ENCODE data around the gene RICTOR. TPM values are rescaled to one million over a fixed set of nuclear protein-coding genes. Genes with fewer than 3 reads are reported as not detected.
A peak's percentile ranks its signal among the peaks of the same experiment; 100 is the strongest.

The RICTOR gene
- total and polyA plus RNA-seq, 3 donors from 2014 or later: 14.4 to 61.8 (median 57.7) TPM

DNA sequence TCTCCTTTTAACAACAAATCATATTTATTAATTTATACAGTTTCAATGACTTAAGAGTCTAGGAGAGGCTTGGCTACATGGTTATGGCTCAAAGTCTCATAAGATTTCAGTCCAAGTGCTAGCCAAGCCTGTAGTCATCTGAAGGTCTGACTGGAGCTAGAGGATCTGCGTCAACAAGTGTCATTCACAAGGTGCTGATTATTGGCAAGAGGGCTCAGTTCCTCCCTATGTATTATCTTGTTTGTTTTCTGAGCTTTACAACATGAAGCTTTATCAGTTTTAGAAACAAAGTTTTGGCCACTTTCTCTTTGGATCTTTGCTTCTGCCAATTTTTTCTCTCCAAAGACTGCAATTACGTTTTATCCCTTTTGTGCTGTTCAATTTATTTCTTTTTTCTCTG is 94.7 kb downstream of the RICTOR start:
- 52 to 78% methylated on average over 2 of the region's 2 CpGs for WGBS, 2 donors
- intact Hi-C loops (cut with DNase I; ENCODE audit: low total_unique reads): no loop called here

DNA sequence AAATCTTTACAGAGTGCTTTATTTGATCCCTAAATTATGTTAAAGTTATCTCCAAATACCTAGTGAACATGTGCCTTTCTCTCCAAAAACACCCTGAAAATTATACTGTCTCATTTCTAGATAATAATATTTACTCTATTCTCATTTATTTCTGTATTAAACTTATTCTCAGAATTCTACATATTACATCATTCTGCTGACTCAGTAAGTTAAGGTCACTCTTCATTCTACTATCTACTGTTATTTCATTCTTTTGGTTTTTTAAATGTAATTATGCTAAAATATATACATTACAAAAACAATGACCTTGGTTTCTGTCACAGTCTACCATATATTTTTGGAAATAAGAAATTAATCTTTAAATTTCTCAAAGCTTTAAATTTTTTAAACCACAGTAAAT is 96.2 kb downstream of the RICTOR start:
- no peak overlapping the region for H3K4me3 ChIP-seq
- H3K27me3 ChIP-seq: no peaks in the 10 kb centered on the region
- H3K9me3 ChIP-seq: no peaks in the 10 kb centered on the region
- H3K4me1 ChIP-seq: no peaks in the 10 kb centered on the region
- TF ChIP-seq POLR2A (IDR thresholded peaks at IDR 0.05): no peak
- TF ChIP-seq, protein P1, sequence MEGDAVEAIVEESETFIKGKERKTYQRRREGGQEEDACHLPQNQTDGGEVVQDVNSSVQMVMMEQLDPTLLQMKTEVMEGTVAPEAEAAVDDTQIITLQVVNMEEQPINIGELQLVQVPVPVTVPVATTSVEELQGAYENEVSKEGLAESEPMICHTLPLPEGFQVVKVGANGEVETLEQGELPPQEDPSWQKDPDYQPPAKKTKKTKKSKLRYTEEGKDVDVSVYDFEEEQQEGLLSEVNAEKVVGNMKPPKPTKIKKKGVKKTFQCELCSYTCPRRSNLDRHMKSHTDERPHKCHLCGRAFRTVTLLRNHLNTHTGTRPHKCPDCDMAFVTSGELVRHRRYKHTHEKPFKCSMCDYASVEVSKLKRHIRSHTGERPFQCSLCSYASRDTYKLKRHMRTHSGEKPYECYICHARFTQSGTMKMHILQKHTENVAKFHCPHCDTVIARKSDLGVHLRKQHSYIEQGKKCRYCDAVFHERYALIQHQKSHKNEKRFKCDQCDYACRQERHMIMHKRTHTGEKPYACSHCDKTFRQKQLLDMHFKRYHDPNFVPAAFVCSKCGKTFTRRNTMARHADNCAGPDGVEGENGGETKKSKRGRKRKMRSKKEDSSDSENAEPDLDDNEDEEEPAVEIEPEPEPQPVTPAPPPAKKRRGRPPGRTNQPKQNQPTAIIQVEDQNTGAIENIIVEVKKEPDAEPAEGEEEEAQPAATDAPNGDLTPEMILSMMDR (IDR thresholded peaks at IDR 0.05): no peak
- H3K36me3 ChIP-seq (ENCODE audit: low read depth, missing control alignments): no peaks in the 10 kb centered on the region
- no peak for DNase-seq
- H3K27ac ChIP-seq: no peak overlapping the region
- intact Hi-C loops (cut with DNase I; ENCODE audit: low total_unique reads): no loop called here

More for the DNA sequence above, 94.7 kb downstream of the RICTOR start:
- peak; percentile 70 for DNase-seq
- Histone ChIP-seq H3K27me3 (no peaks in the 10 kb centered on the region), H3K9me3 (no peaks in the 10 kb centered on the region), H3K36me3 (ENCODE audit: low read depth, missing control alignments) (no peaks in the 10 kb centered on the region), H3K4me3 (no peak overlapping the region), H3K27ac (peak overlapping the region in 1 of 2 donors; percentile 53), H3K4me1 (no peaks in the 10 kb centered on the region)
- TF ChIP-seq, protein P1 (IDR thresholded peaks at IDR 0.05): no peak
- no peak for TF ChIP-seq POLR2A (IDR thresholded peaks at IDR 0.05)

DNA sequence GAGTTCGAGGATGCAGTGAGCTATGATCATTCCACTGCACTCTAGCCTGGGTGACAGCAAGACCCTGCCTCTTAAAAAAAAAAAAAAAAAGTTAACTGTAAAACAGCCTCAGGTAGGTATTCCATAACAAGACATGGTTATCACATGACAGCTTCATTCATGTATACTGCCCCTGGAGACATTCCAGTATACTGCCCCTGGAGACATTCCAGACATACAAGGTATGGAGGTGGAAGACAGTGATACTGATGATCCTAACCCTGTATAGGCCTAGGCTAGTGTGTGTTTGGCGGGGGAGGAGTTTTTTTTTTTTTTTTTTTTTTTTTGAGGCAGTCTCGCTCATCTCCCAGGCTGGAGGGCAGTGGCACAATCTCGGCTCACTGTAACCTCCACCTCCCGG is 105.5 kb downstream of the RICTOR start:
- H3K4me1 ChIP-seq: no peaks in the 10 kb centered on the region
- no peaks in the 10 kb centered on the region for H3K27me3 ChIP-seq
- intact Hi-C loops (cut with DNase I; ENCODE audit: low total_unique reads): no loop called here
- H3K4me3 ChIP-seq: no peak overlapping the region
- 92 to 93% methylated on average over 5 of the region's 5 CpGs for WGBS, 2 donors
- no peaks in the 10 kb centered on the region for H3K36me3 ChIP-seq (ENCODE audit: low read depth, missing control alignments)
- TF ChIP-seq, protein P1 (IDR thresholded peaks at IDR 0.05): no peak
- TF ChIP-seq POLR2A (IDR thresholded peaks at IDR 0.05): no peak
- H3K9me3 ChIP-seq: no peaks in the 10 kb centered on the region
- DNase-seq: no peak
- no peak overlapping the region for H3K27ac ChIP-seq

DNA sequence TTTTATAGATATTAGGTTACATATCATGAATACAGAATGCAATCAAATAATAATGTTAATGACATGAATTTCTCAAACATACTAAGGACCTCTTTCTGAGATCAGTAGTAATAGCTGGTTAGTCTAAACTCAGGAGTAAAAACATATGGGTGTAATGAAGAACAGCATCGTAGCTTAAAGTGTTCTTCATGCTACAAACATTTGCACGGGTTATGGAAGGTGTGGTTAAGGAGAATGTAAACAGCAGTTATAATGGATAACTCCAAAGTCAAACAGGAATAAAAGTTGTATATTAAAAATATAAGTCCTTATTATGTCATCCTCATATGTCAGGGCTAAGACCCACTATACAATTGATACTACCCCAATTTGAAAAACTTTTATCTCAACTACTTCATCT is 112.5 kb downstream of the RICTOR start:
- no peaks in the 10 kb centered on the region for H3K27me3 ChIP-seq
- H3K9me3 ChIP-seq: no peaks in the 10 kb centered on the region
- WGBS, 2 donors: 96% methylated on average over 2 of the region's 2 CpGs
- H3K4me1 ChIP-seq: no peaks in the 10 kb centered on the region
- intact Hi-C loops (cut with DNase I; ENCODE audit: low total_unique reads): no loop called here
- H3K27ac ChIP-seq: no peak overlapping the region
- no peak overlapping the region for H3K4me3 ChIP-seq
- H3K36me3 ChIP-seq (ENCODE audit: low read depth, missing control alignments): no peaks in the 10 kb centered on the region
- TF ChIP-seq POLR2A (IDR thresholded peaks at IDR 0.05): no peak
- TF ChIP-seq, protein P1 (IDR thresholded peaks at IDR 0.05): no peak
- DNase-seq: no peak

DNA sequence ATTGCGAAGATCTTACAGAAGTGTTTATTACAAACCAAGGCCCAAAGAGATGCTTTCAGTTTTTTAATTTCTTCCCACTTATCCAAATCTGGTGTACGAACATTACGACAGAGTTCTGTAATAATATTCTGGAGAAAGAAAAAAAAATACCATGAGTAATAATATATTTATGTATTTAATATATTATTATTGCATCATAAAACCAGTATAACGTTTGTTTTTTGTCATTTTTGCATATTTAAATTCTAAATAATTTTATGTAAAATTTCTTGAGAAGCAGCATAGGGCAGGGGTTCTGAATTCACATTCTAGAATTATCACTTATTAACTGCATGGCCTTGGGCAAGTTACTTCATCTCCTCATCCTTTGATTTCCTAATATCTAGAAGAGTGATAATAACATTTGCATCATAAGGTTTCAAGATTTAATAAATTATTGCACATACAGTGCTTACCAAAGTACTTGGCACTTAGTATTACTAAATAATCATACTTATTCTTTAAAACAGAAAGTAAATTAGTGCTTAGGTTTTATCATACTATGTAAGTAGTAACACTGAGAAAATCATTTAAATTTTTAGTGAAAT is 120.7 kb downstream of the RICTOR start:
- WGBS, 2 donors: 91 to 92% methylated on average over 4 of the region's 4 CpGs
- intact Hi-C loops (cut with DNase I; ENCODE audit: low total_unique reads): no loop called here
- TF ChIP-seq POLR2A (IDR thresholded peaks at IDR 0.05): no peak
- TF ChIP-seq, protein P1 (IDR thresholded peaks at IDR 0.05): no peak
- Histone ChIP-seq H3K4me1 (no peaks in the 10 kb centered on the region), H3K9me3 (no peaks in the 10 kb centered on the region), H3K36me3 (ENCODE audit: low read depth, missing control alignments) (no peaks in the 10 kb centered on the region), H3K27me3 (no peaks in the 10 kb centered on the region), H3K4me3 (no peak overlapping the region), H3K27ac (no peak overlapping the region)
- DNase-seq: no peak
